ENCODE measurements around the gene ACOX1.
A peak's percentile ranks its signal among the peaks of the same experiment; 100 is the strongest.

Gene ACOX1

DNA sequence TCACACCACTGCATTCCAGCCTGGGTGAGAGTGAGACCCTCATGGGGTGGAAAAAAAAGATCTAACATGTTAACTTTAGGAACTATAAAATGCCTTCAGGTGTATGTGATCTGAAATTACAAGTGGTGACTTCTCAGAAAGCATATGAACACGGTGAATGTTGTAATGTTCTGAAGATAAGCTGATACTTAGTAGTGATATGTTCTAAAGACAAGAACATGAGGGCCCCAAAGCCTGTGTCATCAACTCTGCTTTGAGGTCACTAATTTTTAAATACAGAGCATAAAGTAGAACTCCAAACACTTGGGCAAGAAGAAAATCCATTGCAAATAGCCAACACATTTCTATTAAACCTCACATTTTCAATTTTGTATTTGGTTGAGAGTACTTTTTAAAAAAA is 35.5 kb downstream of the ACOX1 start:
- H3F3A ChIP-seq (ENCODE audit: control insufficient read depth, insufficient read depth), result peaks cover 9% of the 10 kb centered on the region; the same call in 1 of the 2 replicates
- TF ChIP-seq EZH2phosphoT487 (IDR thresholded peaks at IDR 0.05; ENCODE audit: borderline replicate concordance, low read length), result no peak
- TF ChIP-seq, protein P1, sequence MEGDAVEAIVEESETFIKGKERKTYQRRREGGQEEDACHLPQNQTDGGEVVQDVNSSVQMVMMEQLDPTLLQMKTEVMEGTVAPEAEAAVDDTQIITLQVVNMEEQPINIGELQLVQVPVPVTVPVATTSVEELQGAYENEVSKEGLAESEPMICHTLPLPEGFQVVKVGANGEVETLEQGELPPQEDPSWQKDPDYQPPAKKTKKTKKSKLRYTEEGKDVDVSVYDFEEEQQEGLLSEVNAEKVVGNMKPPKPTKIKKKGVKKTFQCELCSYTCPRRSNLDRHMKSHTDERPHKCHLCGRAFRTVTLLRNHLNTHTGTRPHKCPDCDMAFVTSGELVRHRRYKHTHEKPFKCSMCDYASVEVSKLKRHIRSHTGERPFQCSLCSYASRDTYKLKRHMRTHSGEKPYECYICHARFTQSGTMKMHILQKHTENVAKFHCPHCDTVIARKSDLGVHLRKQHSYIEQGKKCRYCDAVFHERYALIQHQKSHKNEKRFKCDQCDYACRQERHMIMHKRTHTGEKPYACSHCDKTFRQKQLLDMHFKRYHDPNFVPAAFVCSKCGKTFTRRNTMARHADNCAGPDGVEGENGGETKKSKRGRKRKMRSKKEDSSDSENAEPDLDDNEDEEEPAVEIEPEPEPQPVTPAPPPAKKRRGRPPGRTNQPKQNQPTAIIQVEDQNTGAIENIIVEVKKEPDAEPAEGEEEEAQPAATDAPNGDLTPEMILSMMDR (IDR thresholded peaks at IDR 0.05; ENCODE audit: low read depth, low read length, poor library complexity, severe bottlenecking), result no peak
- H3K36me3 ChIP-seq (ENCODE audit: control insufficient read depth, low read length), result peaks cover 8% of the 10 kb centered on the region; the same call in 1 of the 2 replicates
- no peaks in the 10 kb centered on the region for H3K27me3 ChIP-seq (ENCODE audit: control insufficient read depth, low read length)
- no peaks in the 10 kb centered on the region for H4K20me1 ChIP-seq (ENCODE audit: control insufficient read depth, insufficient read depth, low read depth, low read length)
- H3K79me2 ChIP-seq (ENCODE audit: control insufficient read depth, low read length), result peaks cover 5% of the 10 kb centered on the region; the same call in 1 of the 2 replicates
- H3K4me3 ChIP-seq (ENCODE audit: low read length), result no peak overlapping the region
- peaks cover 18% of the 10 kb centered on the region for H3K4me1 ChIP-seq (ENCODE audit: control insufficient read depth, low read length)
- H3K27ac ChIP-seq (ENCODE audit: low read depth, low read length), result no peak overlapping the region
- no peaks in the 10 kb centered on the region for H3K9me2 ChIP-seq (replicated peaks; ENCODE audit: control insufficient read depth, low read length)
- no peak overlapping the region for H3K4me2 ChIP-seq (ENCODE audit: low read length)
- H3K9me3 ChIP-seq (ENCODE audit: control insufficient read depth, insufficient read depth, low read length), result no peaks in the 10 kb centered on the region

DNA sequence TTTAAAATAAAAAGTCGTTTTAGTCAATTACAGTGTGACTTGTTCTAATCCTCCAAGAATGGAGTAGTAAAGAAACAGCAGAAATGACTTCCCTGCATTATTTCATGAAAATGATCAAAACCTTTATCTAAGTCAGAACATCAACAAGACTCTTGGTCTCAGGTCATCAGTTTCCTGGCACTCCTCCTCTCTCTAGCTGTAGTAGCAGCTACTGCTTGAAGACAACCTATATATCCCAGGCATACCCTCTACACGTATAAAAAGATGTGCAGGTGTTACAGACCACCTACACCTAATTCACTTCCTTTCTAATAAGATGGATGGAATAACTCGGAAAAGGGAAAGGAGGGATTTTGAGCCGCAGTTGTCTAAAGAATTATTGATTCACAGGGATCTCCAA is 36.5 kb downstream of the ACOX1 start:
- no peaks in the 10 kb centered on the region for H3K9me3 ChIP-seq (ENCODE audit: control insufficient read depth, insufficient read depth, low read length)

GRCh38 chr17:75941442-75941819 is 37.5 kb downstream of the ACOX1 start:
- H3K9me2 ChIP-seq (replicated peaks; ENCODE audit: control insufficient read depth, low read length), result no peaks in the 10 kb centered on the region
- H3K79me2 ChIP-seq (ENCODE audit: control insufficient read depth, low read length), result peaks cover 5% of the 10 kb centered on the region; the same call in 1 of the 2 replicates
- H3K27ac ChIP-seq (ENCODE audit: low read depth, low read length), result no peak overlapping the region
- peaks cover 18% of the 10 kb centered on the region for H3K4me1 ChIP-seq (ENCODE audit: control insufficient read depth, low read length)
- H3K9me3 ChIP-seq (ENCODE audit: control insufficient read depth, insufficient read depth, low read length), result no peaks in the 10 kb centered on the region
- H3F3A ChIP-seq (ENCODE audit: control insufficient read depth, insufficient read depth), result peaks cover 7% of the 10 kb centered on the region; the same call in 1 of the 2 replicates
- H4K20me1 ChIP-seq (ENCODE audit: control insufficient read depth, insufficient read depth, low read depth, low read length), result no peaks in the 10 kb centered on the region
- peaks cover 4% of the 10 kb centered on the region; the same call in 1 of the 2 replicates for H3K36me3 ChIP-seq (ENCODE audit: control insufficient read depth, low read length)
- H3K4me2 ChIP-seq (ENCODE audit: low read length), result peak overlapping the region; percentile 74
- H3K27me3 ChIP-seq (ENCODE audit: control insufficient read depth, low read length), result no peaks in the 10 kb centered on the region
- TF ChIP-seq, protein P1 (IDR thresholded peaks at IDR 0.05; ENCODE audit: low read depth, low read length, poor library complexity, severe bottlenecking), result no peak
- TF ChIP-seq EZH2phosphoT487 (IDR thresholded peaks at IDR 0.05; ENCODE audit: borderline replicate concordance, low read length), result no peak
- peak overlapping the region; percentile 93 for H3K4me3 ChIP-seq (ENCODE audit: low read length)

More for the DNA sequence above, 36.5 kb downstream of the ACOX1 start:
- Histone ChIP-seq H3K4me1 (ENCODE audit: control insufficient read depth, low read length) (peaks cover 18% of the 10 kb centered on the region), H3K36me3 (ENCODE audit: control insufficient read depth, low read length) (peaks cover 8% of the 10 kb centered on the region; the same call in 1 of the 2 replicates), H3K4me2 (ENCODE audit: low read length) (no peak overlapping the region), H3K27me3 (ENCODE audit: control insufficient read depth, low read length) (no peaks in the 10 kb centered on the region), H3K79me2 (ENCODE audit: control insufficient read depth, low read length) (peaks cover 5% of the 10 kb centered on the region; the same call in 1 of the 2 replicates), H3K9me2 (replicated peaks; ENCODE audit: control insufficient read depth, low read length) (no peaks in the 10 kb centered on the region), H4K20me1 (ENCODE audit: control insufficient read depth, insufficient read depth, low read depth, low read length) (no peaks in the 10 kb centered on the region), H3F3A (ENCODE audit: control insufficient read depth, insufficient read depth) (peaks cover 9% of the 10 kb centered on the region; the same call in 1 of the 2 replicates), H3K27ac (ENCODE audit: low read depth, low read length) (no peak overlapping the region), H3K4me3 (ENCODE audit: low read length) (no peak overlapping the region)
- TF ChIP-seq, protein P1 (IDR thresholded peaks at IDR 0.05; ENCODE audit: low read depth, low read length, poor library complexity, severe bottlenecking), result no peak
- no peak for TF ChIP-seq EZH2phosphoT487 (IDR thresholded peaks at IDR 0.05; ENCODE audit: borderline replicate concordance, low read length)
